Retinal pigment epithelial cell (primary cell): ENCODE results near the gene TBC1D20.
"Not testable (repeated sequence)": the region's sequence is repeated elsewhere in the genome, so short reads cannot be mapped to it uniquely, and the experiment has no call there.

Experiments
- DNase-seq: peaks from one replicate; pipeline ENCODE4 v3.0.0-alpha.2; 2010; ENCODE audit warnings: low read depth
- H3K4me3 ChIP-seq: 2 replicates; pipeline ENCODE4 v1.5.1; 2011; ENCODE audit warnings: mild to moderate bottlenecking, low read length, control low read depth, moderate library complexity
- CTCF ChIP-seq: conservative IDR thresholded peaks from 2 replicates; pipeline ENCODE4 v1.5.1; 2011; ENCODE audit warnings: low read depth, low read length, control low read depth, inconsistent platforms

TBC1D20 gene

DNA sequence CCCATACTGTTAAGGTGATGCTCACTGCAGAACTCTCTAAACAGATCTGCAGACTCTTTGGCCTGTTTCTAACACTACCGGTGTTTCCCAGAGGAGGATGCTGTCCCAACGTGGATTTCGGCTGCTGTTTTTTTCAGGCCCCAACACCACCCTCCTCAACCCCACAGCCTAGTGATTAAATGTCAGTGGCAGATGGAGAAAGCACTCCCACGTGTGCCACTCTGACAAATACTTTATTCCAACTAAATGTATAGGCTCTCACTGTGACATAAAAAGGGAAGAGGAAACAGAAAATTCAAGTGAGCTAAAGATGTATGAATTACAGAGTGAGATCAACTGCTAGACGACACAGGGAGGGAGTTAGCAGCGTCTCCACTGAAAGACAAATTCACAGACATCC, 3.6 kb downstream of the TBC1D20 start:
- no peak for TF ChIP-seq CTCF
- no peak overlapping the region for H3K4me3 ChIP-seq
- DNase-seq, result no peak

GRCh38 chr20:454951-455350, 7.4 kb downstream of the TBC1D20 start:
- no peak for DNase-seq
- TF ChIP-seq CTCF, result no peak
- H3K4me3 ChIP-seq, result no peak overlapping the region

DNA sequence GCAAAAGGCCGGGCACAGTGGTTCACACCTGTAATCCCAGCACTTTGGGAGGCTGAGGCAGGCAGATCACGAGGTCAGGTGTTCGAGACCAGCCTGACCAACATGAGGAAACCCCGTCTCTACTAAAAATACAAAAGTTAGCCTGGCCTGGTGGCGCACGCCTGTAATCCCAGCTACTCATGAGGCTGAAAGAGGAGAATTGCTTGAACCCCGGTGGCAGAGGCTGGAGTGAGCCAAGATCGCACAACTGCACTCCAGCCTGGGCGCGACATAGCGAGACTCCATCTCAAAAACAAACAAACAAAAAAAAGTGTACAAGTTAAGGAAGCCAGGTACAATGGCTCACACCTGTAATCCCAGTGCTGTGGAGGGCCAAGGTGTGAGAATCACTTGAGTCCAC, 10.3 kb downstream of the TBC1D20 start:
- not testable (repeated sequence) for H3K4me3 ChIP-seq, DNase-seq

GRCh38 chr20:445514-446336, 16.6 kb downstream of the TBC1D20 start:
- DNase-seq, result no peak
- H3K4me3 ChIP-seq, result no peak overlapping the region
- no peak for TF ChIP-seq CTCF

- no peak overlapping the region for H3K4me3 ChIP-seq
- TF ChIP-seq CTCF, result no peak
- DNase-seq, result no peak
These were observed 17.4 kb downstream of the TBC1D20 start for GRCh38 chr20:444862-445426.

GRCh38 chr20:444117-444516, 18.2 kb downstream of the TBC1D20 start:
- TF ChIP-seq CTCF, result no peak
- H3K4me3 ChIP-seq, result no peak overlapping the region
- DNase-seq, result no peak

DNA sequence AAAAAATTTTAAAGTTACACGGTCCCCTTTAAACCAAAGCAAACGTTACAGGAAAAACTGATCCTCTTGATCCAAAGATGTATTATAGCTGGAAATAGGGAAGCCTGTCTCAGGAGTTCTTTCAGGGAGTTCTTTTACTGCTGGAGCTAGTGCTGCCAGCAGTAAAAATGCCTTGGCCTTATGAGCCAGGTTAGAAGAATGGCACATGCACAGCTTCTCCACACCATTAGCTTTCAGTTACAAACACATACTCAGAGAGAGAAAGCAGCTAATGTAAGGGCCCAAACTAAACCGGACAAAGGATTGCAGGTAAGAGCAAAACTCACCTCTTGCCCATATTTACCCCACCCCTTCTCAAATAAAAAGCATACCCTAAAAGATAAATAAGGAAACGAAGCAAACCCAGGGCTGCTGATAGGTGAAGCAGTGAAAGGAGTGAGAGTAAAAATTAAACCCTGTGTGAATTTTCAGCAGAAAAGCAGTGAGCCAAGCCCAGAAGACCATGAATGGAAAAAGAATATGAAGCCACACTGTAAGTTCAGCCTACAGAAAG, 19.0 kb downstream of the TBC1D20 start:
- TF ChIP-seq CTCF, result no peak
- H3K4me3 ChIP-seq, result no peak overlapping the region
- DNase-seq, result no peak
